T47D (cell line): Measurements from ENCODE around the gene MYCL.
"Not testable (repeated sequence)": the region's sequence is repeated elsewhere in the genome, so short reads cannot be mapped to it uniquely, and the experiment has no call there.

Experiments used
- DNase-seq, 2 experiments: peaks; one replicate each; pipeline versions ENCODE4 v3.0.0 to v3.0.0-alpha.2; 2011 to 2012; ENCODE audit warnings: low read depth in 1 of 2, low spot score in 1 of 2
- JUND ChIP-seq: IDR thresholded peaks from 2 replicates; pipeline ENCODE4 v1.6.1; 2012; ENCODE audit warnings: low read depth
- in situ Hi-C: cut with HindIII; loops from 2 replicates; pipeline ENCODE4 v1.10.0; 2016; ENCODE audit warnings: low sequenced_read_pairs, low pct_unique_long_range_greater_than_20kb

Gene MYCL

GRCh38 chr1:39933956-39934941, 32.5 kb upstream of the MYCL start:
- no peak for TF ChIP-seq JUND
- in situ Hi-C loops, result no loop called here
- DNase-seq, result peak in 1 of 2 experiments; percentile 2

- no peak for TF ChIP-seq JUND
- no peak for DNase-seq
- in situ Hi-C loops, result no loop called here
Measured at GRCh38 chr1:39928809-39929587, 27.3 kb upstream of the MYCL start.

- in situ Hi-C loops, result no loop called here
- no peak for DNase-seq
Measured at GRCh38 chr1:39927538-39927937, 25.8 kb upstream of the MYCL start.

GRCh38 chr1:39926820-39927219, 25.1 kb upstream of the MYCL start:
- no peak for DNase-seq
- no peak for TF ChIP-seq JUND
- in situ Hi-C loops, result no loop called here

More at GRCh38 chr1:39927538-39927937, 25.8 kb upstream of the MYCL start:
- no peak for TF ChIP-seq JUND

- TF ChIP-seq JUND, result no peak
- in situ Hi-C loops, result no loop called here
- no peak for DNase-seq
Measured at GRCh38 chr1:39926343-39926793, 24.7 kb upstream of the MYCL start.

GRCh38 chr1:39925721-39926342, 24.1 kb upstream of the MYCL start:
- DNase-seq, result no peak
- TF ChIP-seq JUND, result no peak
- in situ Hi-C loops, result no loop called here

GRCh38 chr1:39922251-39922688, 20.6 kb upstream of the MYCL start:
- no peak for TF ChIP-seq JUND
- no peak for DNase-seq
- in situ Hi-C loops, result no loop called here

GRCh38 chr1:39919545-39919944, 17.8 kb upstream of the MYCL start:
- no peak for TF ChIP-seq JUND
- peak; percentile 51 to 86 for DNase-seq
- in situ Hi-C loops, result no loop called here

- in situ Hi-C loops, result no loop called here
Measured at GRCh38 chr1:39917825-39918224, 16.1 kb upstream of the MYCL start.

GRCh38 chr1:39915499-39916129, 13.9 kb upstream of the MYCL start:
- no peak for DNase-seq
- no peak for TF ChIP-seq JUND
- in situ Hi-C loops, result no loop called here

More at GRCh38 chr1:39917825-39918224, 16.1 kb upstream of the MYCL start:
- no peak for TF ChIP-seq JUND
- DNase-seq, result peak in 1 of 2 experiments; percentile 65

GRCh38 chr1:39913136-39913535, 11.4 kb upstream of the MYCL start:
- not testable (repeated sequence) for DNase-seq

GRCh38 chr1:39910263-39910662, 8.5 kb upstream of the MYCL start:
- TF ChIP-seq JUND, result no peak
- in situ Hi-C loops, result no loop called here

More at GRCh38 chr1:39913136-39913535, 11.4 kb upstream of the MYCL start:
- in situ Hi-C loops, result not testable (repeated sequence)

More at GRCh38 chr1:39910263-39910662, 8.5 kb upstream of the MYCL start:
- DNase-seq, result no peak
